ENCODE data around the gene MYBPHL. TPM values are rescaled to one million over a fixed set of nuclear protein-coding genes. Genes with fewer than 3 reads are reported as not detected.

Gene MYBPHL
- total and polyA plus RNA-seq, 2 of the 13 experiments (the other 11 are each of a cell fraction or from before 2014, with no cell fraction given), result 3.7 to 3.8 TPM

DNA sequence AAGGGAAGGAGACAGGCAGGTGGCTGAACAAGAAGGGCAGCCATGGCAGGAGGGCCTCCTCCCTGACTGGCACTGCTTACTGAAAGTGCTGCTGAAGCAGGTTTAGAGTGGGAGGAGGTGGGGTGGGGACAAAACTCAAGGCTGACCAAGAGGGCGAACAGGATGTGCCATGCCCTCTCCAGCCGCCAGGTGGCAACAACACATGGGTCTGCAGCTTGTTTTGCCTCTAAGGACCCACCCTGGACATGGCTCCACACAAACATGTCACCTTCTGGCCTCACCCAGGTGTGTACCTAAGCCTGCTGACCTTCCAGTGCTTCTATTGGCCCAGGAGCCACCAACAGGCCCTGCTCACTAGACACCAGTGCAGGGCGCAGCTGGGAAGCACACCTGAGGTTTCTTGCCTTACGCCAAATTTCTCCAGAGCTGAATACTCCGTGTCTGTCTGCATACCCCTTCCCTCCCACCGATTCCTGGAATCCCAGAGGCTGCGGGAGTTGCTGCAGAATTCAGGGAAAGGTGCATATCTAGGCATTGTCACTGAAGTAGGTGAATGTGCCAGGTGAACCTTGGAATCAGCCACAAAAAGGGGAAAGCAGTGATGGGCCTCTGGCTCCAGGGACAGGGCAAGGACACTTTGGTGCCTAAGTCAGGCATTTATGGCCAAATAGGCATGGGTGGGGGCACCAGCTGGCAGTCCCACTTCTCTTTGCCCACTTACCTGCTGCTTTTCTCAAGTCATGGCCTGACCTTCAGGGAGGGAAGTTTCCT, 29.2 kb downstream of the MYBPHL start (continued):
- TF ChIP-seq, protein P1, sequence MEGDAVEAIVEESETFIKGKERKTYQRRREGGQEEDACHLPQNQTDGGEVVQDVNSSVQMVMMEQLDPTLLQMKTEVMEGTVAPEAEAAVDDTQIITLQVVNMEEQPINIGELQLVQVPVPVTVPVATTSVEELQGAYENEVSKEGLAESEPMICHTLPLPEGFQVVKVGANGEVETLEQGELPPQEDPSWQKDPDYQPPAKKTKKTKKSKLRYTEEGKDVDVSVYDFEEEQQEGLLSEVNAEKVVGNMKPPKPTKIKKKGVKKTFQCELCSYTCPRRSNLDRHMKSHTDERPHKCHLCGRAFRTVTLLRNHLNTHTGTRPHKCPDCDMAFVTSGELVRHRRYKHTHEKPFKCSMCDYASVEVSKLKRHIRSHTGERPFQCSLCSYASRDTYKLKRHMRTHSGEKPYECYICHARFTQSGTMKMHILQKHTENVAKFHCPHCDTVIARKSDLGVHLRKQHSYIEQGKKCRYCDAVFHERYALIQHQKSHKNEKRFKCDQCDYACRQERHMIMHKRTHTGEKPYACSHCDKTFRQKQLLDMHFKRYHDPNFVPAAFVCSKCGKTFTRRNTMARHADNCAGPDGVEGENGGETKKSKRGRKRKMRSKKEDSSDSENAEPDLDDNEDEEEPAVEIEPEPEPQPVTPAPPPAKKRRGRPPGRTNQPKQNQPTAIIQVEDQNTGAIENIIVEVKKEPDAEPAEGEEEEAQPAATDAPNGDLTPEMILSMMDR (CRISPR knock-in tag; IDR thresholded peaks at IDR 0.05), result peak; percentile 99
- no peak for TF ChIP-seq PHF8 (CRISPR knock-in tag; IDR thresholded peaks at IDR 0.05)
- TF ChIP-seq ZSCAN9 (CRISPR knock-in tag; IDR thresholded peaks at IDR 0.05; ENCODE audit: borderline replicate concordance), result 0 out of 2 replicates have a peak, but pooled peaks have one; percentile 79
- peak; percentile 78 for TF ChIP-seq TEAD3 (CRISPR knock-in tag; optimal IDR thresholded peaks at IDR 0.05; ENCODE audit: borderline replicate concordance)
- peak; percentile 91 for TF ChIP-seq ZNF883 (CRISPR knock-in tag; IDR thresholded peaks at IDR 0.05; ENCODE audit: not compliant biosample characterization)
- TF ChIP-seq, protein P2, sequence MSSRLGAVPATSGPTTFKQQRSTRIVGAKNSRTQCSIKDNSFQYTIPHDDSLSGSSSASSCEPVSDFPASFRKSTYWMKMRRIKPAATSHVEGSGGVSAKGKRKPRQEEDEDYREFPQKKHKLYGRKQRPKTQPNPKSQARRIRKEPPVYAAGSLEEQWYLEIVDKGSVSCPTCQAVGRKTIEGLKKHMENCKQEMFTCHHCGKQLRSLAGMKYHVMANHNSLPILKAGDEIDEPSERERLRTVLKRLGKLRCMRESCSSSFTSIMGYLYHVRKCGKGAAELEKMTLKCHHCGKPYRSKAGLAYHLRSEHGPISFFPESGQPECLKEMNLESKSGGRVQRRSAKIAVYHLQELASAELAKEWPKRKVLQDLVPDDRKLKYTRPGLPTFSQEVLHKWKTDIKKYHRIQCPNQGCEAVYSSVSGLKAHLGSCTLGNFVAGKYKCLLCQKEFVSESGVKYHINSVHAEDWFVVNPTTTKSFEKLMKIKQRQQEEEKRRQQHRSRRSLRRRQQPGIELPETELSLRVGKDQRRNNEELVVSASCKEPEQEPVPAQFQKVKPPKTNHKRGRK (CRISPR knock-in tag; IDR thresholded peaks at IDR 0.05), result 0 out of 2 replicates have a peak, but pooled peaks have one; percentile 24
- TF ChIP-seq MATR3 (CRISPR knock-in tag; IDR thresholded peaks at IDR 0.05), result no peak
- TF ChIP-seq SOX6 (IDR thresholded peaks at IDR 0.05), result no peak
- peak; percentile 83 for TF ChIP-seq SOX6 (CRISPR knock-in tag; IDR thresholded peaks at IDR 0.05)
- peak; percentile 19; the same call in 1 of the 2 replicates for TF ChIP-seq MTA1 (CRISPR knock-in tag; IDR thresholded peaks at IDR 0.05; ENCODE audit: borderline replicate concordance)
- TF ChIP-seq ZNF205 (CRISPR knock-in tag; IDR thresholded peaks at IDR 0.05), result 0 out of 2 replicates have a peak, but pooled peaks have one; percentile 27
- TF ChIP-seq ZSCAN30 (CRISPR knock-in tag; IDR thresholded peaks at IDR 0.05), result no peak
- TF ChIP-seq SALL2 (CRISPR knock-in tag; IDR thresholded peaks at IDR 0.05), result no peak
- TF ChIP-seq, protein P3, sequence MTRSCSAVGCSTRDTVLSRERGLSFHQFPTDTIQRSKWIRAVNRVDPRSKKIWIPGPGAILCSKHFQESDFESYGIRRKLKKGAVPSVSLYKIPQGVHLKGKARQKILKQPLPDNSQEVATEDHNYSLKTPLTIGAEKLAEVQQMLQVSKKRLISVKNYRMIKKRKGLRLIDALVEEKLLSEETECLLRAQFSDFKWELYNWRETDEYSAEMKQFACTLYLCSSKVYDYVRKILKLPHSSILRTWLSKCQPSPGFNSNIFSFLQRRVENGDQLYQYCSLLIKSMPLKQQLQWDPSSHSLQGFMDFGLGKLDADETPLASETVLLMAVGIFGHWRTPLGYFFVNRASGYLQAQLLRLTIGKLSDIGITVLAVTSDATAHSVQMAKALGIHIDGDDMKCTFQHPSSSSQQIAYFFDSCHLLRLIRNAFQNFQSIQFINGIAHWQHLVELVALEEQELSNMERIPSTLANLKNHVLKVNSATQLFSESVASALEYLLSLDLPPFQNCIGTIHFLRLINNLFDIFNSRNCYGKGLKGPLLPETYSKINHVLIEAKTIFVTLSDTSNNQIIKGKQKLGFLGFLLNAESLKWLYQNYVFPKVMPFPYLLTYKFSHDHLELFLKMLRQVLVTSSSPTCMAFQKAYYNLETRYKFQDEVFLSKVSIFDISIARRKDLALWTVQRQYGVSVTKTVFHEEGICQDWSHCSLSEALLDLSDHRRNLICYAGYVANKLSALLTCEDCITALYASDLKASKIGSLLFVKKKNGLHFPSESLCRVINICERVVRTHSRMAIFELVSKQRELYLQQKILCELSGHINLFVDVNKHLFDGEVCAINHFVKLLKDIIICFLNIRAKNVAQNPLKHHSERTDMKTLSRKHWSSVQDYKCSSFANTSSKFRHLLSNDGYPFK (CRISPR knock-in tag; IDR thresholded peaks at IDR 0.05; ENCODE audit: borderline replicate concordance), result peak; percentile 80
- no peak for TF ChIP-seq ZFP36L2 (CRISPR knock-in tag; IDR thresholded peaks at IDR 0.05)
- TF ChIP-seq, protein P4, sequence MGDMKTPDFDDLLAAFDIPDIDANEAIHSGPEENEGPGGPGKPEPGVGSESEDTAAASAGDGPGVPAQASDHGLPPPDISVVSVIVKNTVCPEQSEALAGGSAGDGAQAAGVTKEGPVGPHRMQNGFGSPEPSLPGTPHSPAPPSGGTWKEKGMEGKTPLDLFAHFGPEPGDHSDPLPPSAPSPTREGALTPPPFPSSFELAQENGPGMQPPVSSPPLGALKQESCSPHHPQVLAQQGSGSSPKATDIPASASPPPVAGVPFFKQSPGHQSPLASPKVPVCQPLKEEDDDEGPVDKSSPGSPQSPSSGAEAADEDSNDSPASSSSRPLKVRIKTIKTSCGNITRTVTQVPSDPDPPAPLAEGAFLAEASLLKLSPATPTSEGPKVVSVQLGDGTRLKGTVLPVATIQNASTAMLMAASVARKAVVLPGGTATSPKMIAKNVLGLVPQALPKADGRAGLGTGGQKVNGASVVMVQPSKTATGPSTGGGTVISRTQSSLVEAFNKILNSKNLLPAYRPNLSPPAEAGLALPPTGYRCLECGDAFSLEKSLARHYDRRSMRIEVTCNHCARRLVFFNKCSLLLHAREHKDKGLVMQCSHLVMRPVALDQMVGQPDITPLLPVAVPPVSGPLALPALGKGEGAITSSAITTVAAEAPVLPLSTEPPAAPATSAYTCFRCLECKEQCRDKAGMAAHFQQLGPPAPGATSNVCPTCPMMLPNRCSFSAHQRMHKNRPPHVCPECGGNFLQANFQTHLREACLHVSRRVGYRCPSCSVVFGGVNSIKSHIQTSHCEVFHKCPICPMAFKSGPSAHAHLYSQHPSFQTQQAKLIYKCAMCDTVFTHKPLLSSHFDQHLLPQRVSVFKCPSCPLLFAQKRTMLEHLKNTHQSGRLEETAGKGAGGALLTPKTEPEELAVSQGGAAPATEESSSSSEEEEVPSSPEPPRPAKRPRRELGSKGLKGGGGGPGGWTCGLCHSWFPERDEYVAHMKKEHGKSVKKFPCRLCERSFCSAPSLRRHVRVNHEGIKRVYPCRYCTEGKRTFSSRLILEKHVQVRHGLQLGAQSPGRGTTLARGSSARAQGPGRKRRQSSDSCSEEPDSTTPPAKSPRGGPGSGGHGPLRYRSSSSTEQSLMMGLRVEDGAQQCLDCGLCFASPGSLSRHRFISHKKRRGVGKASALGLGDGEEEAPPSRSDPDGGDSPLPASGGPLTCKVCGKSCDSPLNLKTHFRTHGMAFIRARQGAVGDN (CRISPR knock-in tag; IDR thresholded peaks at IDR 0.05), result peak; percentile 95
- TF ChIP-seq SMC3 (IDR thresholded peaks at IDR 0.05; ENCODE audit: low read length), result peak; percentile 94
- TF ChIP-seq DMAP1 (CRISPR knock-in tag; IDR thresholded peaks at IDR 0.05), result peak; percentile 49; the same call in 1 of the 2 replicates
